ENCODE results near the gene MNS1. TPM values are rescaled to one million over a fixed set of nuclear protein-coding genes. Genes with fewer than 3 reads are reported as not detected.
"Not testable (repeated sequence)": the region's sequence is repeated elsewhere in the genome, so short reads cannot be mapped to it uniquely, and the experiment has no call there.

MNS1 gene
- polyA plus RNA-seq, 1 experiment: 1.9 TPM

DNA sequence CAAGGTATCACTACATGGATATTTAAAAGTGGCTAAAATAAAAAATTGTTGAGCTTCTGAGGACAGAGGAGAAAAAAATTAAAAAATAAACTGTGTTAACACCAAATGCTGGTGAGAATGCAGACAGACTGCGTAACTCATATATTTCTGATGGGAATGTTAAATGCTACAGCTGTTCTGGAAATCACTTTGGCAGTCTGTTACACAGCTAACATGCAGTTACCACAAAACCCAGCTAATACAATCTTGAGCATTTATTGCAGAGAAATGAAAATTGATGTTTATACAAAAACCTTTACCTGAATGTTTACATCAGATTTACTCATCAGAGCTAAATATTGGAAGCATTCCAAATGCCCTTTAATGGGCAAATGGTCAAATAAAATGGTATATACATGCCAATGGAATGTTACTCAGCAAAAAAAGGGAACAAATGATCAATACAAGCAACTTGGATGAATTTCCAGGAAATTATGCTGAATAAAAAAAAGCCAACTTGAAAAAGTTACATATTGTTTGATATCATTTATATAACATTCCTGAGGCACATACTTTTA, 24.6 kb downstream of the MNS1 start:
- POLR2A ChIA-PET: no interaction called here
- Histone ChIP-seq H3K9me3 (ENCODE audit: control insufficient read depth, insufficient read depth, low read length) (no peaks in the 10 kb centered on the region), H3K27me3 (ENCODE audit: control insufficient read depth, insufficient read depth, low read length) (no peaks in the 10 kb centered on the region), H3K27ac (ENCODE audit: low read depth, low read length) (no peak overlapping the region), H3K4me3 (ENCODE audit: low read depth, low read length) (no peak overlapping the region)
- DNase-seq (ENCODE audit: low read depth, low spot score): no peak
- CTCF ChIA-PET: interaction anchor here (0.6 to 1.5 kb wide), 3 partner anchors 10 to 27 kb away, joined by 3 to 7 read pairs (median 4); no protein-coding TSS in a partner anchor
- TF ChIP-seq, protein P1, sequence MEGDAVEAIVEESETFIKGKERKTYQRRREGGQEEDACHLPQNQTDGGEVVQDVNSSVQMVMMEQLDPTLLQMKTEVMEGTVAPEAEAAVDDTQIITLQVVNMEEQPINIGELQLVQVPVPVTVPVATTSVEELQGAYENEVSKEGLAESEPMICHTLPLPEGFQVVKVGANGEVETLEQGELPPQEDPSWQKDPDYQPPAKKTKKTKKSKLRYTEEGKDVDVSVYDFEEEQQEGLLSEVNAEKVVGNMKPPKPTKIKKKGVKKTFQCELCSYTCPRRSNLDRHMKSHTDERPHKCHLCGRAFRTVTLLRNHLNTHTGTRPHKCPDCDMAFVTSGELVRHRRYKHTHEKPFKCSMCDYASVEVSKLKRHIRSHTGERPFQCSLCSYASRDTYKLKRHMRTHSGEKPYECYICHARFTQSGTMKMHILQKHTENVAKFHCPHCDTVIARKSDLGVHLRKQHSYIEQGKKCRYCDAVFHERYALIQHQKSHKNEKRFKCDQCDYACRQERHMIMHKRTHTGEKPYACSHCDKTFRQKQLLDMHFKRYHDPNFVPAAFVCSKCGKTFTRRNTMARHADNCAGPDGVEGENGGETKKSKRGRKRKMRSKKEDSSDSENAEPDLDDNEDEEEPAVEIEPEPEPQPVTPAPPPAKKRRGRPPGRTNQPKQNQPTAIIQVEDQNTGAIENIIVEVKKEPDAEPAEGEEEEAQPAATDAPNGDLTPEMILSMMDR (IDR thresholded peaks at IDR 0.05; ENCODE audit: low read depth, low read length): no peak

DNA sequence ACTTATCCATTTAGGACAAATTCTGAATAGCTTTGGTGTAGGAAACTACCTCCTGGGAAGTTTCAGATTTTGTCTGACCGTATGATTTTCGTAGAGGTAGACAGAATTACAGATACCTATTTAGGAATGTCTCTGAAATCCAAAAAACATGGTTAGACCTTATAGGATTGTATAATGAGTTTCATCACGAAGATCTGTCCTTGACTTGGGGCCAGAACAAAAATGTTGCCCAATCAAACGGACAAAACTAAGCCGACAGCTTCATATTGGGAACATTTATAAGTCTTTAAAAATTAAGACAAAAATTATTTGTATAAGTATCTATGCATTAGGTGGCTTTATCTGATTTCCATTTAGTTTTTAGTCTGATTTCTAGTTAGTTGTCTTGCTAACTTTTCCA, 32.6 kb downstream of the MNS1 start:
- DNase-seq (ENCODE audit: low read depth, low spot score): no peak
- ChIA-PET POLR2A (no interaction called here), CTCF (interaction anchor here (0.8 kb wide), 1 partner anchor 187 kb away, joined by 3 read pairs; no protein-coding TSS in a partner anchor)
- no peaks in the 10 kb centered on the region for H3K9me3 ChIP-seq (ENCODE audit: control insufficient read depth, insufficient read depth, low read length)
- TF ChIP-seq, protein P1 (IDR thresholded peaks at IDR 0.05; ENCODE audit: low read depth, low read length): no peak
- H3K27ac ChIP-seq (ENCODE audit: low read depth, low read length): no peak overlapping the region
- H3K4me3 ChIP-seq (ENCODE audit: low read depth, low read length): no peak overlapping the region
- no peaks in the 10 kb centered on the region for H3K27me3 ChIP-seq (ENCODE audit: control insufficient read depth, insufficient read depth, low read length)

DNA sequence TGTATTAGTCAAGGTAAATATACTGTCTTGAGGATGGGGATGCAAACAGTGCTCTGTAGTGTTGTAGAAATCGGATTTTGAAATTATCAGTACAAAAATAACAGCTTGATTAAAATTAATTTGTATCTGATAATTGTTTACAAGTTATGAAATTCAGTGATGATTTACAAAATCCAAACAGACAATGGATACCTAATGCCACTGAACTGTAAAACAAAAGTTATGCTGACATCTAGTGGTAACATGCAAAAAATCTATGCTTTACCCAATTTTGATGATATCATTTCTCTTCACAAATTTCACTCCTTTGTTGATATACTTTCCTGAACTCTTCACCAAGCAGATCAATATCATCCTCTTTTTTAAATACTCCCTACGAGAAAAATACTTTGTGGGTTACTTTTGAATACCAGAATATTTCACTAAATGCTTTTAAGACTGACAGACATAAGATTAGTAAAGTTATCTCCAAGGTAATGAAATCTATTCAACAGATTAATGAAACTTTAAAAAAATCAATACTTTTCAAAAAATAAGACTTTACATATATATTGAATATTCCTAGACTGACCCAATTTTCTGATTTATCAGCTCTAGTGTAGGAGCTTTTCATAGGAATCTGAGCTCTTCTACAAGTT, 36.0 kb downstream of the MNS1 start:
- Histone ChIP-seq H3K27me3 (ENCODE audit: control insufficient read depth, insufficient read depth, low read length) (no peaks in the 10 kb centered on the region), H3K9me3 (ENCODE audit: control insufficient read depth, insufficient read depth, low read length) (no peaks in the 10 kb centered on the region), H3K27ac (ENCODE audit: low read depth, low read length) (no peak overlapping the region), H3K4me3 (ENCODE audit: low read depth, low read length) (no peak overlapping the region)
- peak; percentile 1 for DNase-seq (ENCODE audit: low read depth, low spot score)
- POLR2A ChIA-PET: no interaction called here
- CTCF ChIA-PET: interaction anchor here (0.6 to 4.8 kb wide), 22 partner anchors 10 to 819 kb away, joined by 3 to 62 read pairs (median 4); no protein-coding TSS in a partner anchor
- TF ChIP-seq, protein P1 (IDR thresholded peaks at IDR 0.05; ENCODE audit: low read depth, low read length): peak; percentile 55

DNA sequence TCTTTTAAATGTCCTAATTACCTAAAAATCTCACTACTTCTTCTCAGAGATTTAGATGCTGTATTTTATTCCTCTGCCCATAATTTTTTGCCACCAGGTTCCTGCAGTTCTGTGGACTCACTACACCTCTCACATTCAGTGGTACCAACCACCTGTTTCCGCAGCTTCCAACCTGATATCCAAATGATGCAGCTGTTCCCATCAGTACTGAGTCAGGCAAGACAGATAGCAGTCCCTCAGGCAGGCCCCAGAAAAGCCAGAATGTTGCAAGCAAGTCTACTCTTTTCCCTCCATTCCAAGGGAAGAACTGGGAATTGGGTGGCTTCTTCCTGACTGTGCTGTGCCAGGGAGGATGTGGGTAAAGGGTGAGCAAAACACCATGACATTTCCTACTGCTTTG, 39.0 kb downstream of the MNS1 start:
- Histone ChIP-seq H3K9me3 (ENCODE audit: control insufficient read depth, insufficient read depth, low read length) (no peaks in the 10 kb centered on the region), H3K27me3 (ENCODE audit: control insufficient read depth, insufficient read depth, low read length) (no peaks in the 10 kb centered on the region), H3K4me3 (ENCODE audit: low read depth, low read length) (no peak overlapping the region), H3K27ac (ENCODE audit: low read depth, low read length) (no peak overlapping the region)
- POLR2A ChIA-PET: no interaction called here
- TF ChIP-seq, protein P1 (IDR thresholded peaks at IDR 0.05; ENCODE audit: low read depth, low read length): no peak
- CTCF ChIA-PET: interaction anchor here (0.6 kb wide), 2 partner anchors 177 to 368 kb away, joined by 3 to 4 read pairs; no protein-coding TSS in a partner anchor
- DNase-seq (ENCODE audit: low read depth, low spot score): no peak

DNA sequence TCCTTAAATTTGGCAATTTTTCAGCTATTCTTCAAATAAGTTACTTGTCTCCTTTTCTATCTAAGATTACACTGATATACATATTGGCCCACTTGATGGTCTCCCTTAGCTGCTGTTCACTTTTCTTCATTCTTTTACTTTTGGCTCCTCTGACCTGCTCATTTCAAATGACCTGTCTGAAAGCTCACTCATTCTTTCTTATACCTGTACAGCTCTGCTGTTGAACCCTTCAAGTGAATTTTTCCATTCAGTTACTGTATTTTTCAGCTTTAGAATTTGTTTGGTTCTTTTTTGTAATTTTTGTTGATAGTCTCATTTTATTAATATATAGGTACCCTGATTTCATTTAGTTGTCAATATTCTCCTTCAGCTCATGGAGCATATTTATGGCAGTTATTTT, 39.7 kb downstream of the MNS1 start:
- Histone ChIP-seq H3K4me3 (ENCODE audit: low read depth, low read length) (no peak overlapping the region), H3K27me3 (ENCODE audit: control insufficient read depth, insufficient read depth, low read length) (no peaks in the 10 kb centered on the region), H3K9me3 (ENCODE audit: control insufficient read depth, insufficient read depth, low read length) (no peaks in the 10 kb centered on the region), H3K27ac (ENCODE audit: low read depth, low read length) (no peak overlapping the region)
- no peak for DNase-seq (ENCODE audit: low read depth, low spot score)
- CTCF ChIA-PET: interaction anchor here (0.9 to 1.1 kb wide), 2 partner anchors 176 to 177 kb away, joined by 3 read pairs; no protein-coding TSS in a partner anchor
- POLR2A ChIA-PET: no interaction called here
- TF ChIP-seq, protein P1 (IDR thresholded peaks at IDR 0.05; ENCODE audit: low read depth, low read length): no peak

DNA sequence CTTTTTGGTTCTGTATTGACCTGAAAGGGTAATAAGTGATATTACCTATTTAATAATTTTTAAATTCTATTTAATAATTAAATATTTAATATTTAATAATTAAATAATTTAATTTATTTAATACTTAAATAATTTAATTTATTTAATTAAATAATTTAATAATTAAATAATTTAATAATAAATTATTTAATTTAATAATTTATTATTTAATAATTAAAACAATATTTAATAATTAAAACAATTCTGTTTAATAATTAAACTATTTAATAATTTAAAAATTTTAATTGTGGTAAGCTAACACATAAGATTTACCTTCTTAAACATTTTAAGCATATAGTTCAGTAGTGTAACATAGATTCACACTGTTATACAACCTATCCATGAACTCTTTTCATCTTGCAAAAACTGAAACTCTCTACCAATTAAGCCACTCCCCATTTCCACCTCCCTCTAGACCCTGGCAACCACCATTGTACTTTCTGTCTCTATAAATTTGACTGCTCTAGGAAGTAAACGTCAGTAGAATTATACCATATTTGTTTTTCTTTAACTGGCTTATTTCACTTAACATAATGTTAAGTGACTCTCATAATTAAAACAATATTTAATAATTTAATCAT, 51.7 kb downstream of the MNS1 start:
- H3K9me3 ChIP-seq (ENCODE audit: control insufficient read depth, insufficient read depth, low read length); POLR2A ChIA-PET; DNase-seq (ENCODE audit: low read depth, low spot score); H3K27me3 ChIP-seq (ENCODE audit: control insufficient read depth, insufficient read depth, low read length); H3K4me3 ChIP-seq (ENCODE audit: low read depth, low read length); H3K27ac ChIP-seq (ENCODE audit: low read depth, low read length): not testable (repeated sequence)
- CTCF ChIA-PET: interaction anchor here (0.5 kb wide), 1 partner anchor 27 kb away, joined by 4 read pairs; no protein-coding TSS in a partner anchor
